Measurements from ENCODE around the gene ARFGAP1. TPM values are rescaled to one million over a fixed set of nuclear protein-coding genes. Genes with fewer than 3 reads are reported as not detected.
"Not testable (repeated sequence)": the region's sequence is repeated elsewhere in the genome, so short reads cannot be mapped to it uniquely, and the experiment has no call there.

ARFGAP1 gene
- total RNA-seq, 1 experiment from 2014 or later: 127 TPM

DNA sequence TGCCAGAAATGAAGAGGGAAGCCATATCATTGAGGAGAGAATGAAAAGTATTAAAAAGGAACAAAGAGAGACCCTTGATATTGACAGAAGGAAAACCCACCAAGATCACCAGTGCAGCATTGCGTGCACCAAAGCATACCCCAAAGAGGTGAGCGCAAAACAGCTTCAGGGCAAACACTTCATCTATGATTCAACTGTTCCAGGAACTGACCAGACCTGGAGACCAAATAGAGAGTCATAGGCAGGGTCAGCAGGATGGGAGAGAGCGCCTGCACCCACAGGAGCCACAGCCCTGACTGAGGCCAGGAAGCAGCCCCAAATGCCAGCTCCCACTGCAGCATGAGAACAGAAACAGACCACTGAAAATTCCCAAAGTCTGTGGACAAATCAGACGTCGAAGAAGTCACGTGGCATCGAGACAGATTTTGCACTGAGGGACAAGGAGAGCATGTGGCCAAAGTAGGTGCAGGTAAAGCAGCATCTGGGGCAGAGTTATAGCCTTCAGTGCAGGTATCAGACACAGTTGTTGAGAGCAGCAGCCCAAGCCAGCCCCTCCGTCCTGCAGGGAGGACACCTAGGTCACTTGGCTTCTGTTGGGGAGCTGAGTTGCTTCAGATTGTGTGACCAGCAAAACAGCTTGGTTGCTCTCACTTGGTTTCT, 59.3 kb downstream of the ARFGAP1 start:
- no peak for DNase-seq
- Mint-ChIP-seq H3K4me3 (ENCODE audit: low read depth, unreplicated experiment) (no peak overlapping the region), H3K27ac (ENCODE audit: unreplicated experiment) (no peak overlapping the region), H3K4me1 (ENCODE audit: low read depth, unreplicated experiment) (no peaks in the 10 kb centered on the region), H3K36me3 (ENCODE audit: insufficient read depth, unreplicated experiment) (peaks cover 5% of the 10 kb centered on the region), H3K9me3 (ENCODE audit: low read depth, unreplicated experiment) (peaks cover 5% of the 10 kb centered on the region), H3K27me3 (ENCODE audit: unreplicated experiment) (peaks cover 100% of the 10 kb centered on the region)
- TF ChIP-seq CTCF (IDR thresholded peaks at IDR 0.05; ENCODE audit: unreplicated experiment): no peak
- no TSS peak for BruUV-seq (replicated peaks)
- CTCF ChIA-PET: no interaction called here
- intact Hi-C loops (cut with micrococcal nuclease; ENCODE audit: unreplicated experiment): no loop called here

DNA sequence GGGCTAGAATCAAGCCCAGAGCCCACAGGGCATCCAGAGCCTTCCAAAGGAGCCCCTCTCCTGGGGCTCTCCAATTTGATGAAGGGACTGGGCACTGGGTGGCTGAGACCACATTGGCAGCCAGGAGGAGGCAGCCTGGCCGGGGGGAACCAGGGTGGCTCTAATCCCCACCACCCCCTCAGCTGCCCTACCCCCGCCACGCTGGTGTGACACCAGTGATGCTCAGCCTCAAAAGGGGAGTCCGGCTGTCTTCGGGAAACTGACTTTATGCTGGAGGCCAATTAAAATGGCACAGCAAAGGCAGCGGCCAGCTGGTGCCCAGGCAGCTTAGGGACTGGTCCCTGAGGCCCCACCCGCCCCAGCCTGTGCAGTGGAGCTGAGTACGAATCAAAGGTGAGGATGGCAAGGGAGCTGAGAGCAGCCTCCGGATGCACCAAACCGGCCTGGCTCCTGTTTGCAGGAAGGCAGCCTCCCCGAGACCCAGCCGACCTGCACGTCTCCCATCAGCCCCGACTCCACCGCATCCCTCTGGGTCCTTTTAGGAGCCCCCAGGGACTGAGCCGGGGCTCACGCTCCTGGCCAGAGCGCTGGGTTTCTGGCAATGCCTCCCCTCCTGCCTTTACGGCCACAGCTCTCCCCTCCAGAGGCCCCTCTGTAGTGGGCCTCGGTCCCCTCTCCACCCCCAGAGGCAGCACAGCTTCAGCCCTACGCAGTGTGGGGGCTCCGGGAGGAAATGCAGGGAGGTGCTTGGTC, 60.1 kb downstream of the ARFGAP1 start:
- BruUV-seq (replicated peaks): no TSS peak

GRCh38 chr20:63333241-63333836, 60.7 kb downstream of the ARFGAP1 start:
- H3K27ac Mint-ChIP-seq (ENCODE audit: unreplicated experiment): no peak overlapping the region
- H3K27me3 Mint-ChIP-seq (ENCODE audit: unreplicated experiment): peaks cover 100% of the 10 kb centered on the region
- DNase-seq: no peak
- TF ChIP-seq CTCF (IDR thresholded peaks at IDR 0.05; ENCODE audit: unreplicated experiment): no peak
- peaks cover 5% of the 10 kb centered on the region for H3K9me3 Mint-ChIP-seq (ENCODE audit: low read depth, unreplicated experiment)
- BruUV-seq (replicated peaks): no TSS peak
- H3K4me1 Mint-ChIP-seq (ENCODE audit: low read depth, unreplicated experiment): no peaks in the 10 kb centered on the region
- intact Hi-C loops (cut with micrococcal nuclease; ENCODE audit: unreplicated experiment): no loop called here
- H3K4me3 Mint-ChIP-seq (ENCODE audit: low read depth, unreplicated experiment): no peak overlapping the region
- CTCF ChIA-PET: interaction anchor here (0.6 kb wide), 1 partner anchor 33 kb away, joined by 3 read pairs; no protein-coding TSS in a partner anchor
- H3K36me3 Mint-ChIP-seq (ENCODE audit: insufficient read depth, unreplicated experiment): peaks cover 5% of the 10 kb centered on the region

More for the DNA sequence above, 60.1 kb downstream of the ARFGAP1 start:
- intact Hi-C loops (cut with micrococcal nuclease; ENCODE audit: unreplicated experiment): no loop called here
- Mint-ChIP-seq H3K27ac (ENCODE audit: unreplicated experiment) (no peak overlapping the region), H3K4me3 (ENCODE audit: low read depth, unreplicated experiment) (no peak overlapping the region), H3K36me3 (ENCODE audit: insufficient read depth, unreplicated experiment) (peaks cover 5% of the 10 kb centered on the region), H3K27me3 (ENCODE audit: unreplicated experiment) (peaks cover 100% of the 10 kb centered on the region), H3K4me1 (ENCODE audit: low read depth, unreplicated experiment) (no peaks in the 10 kb centered on the region), H3K9me3 (ENCODE audit: low read depth, unreplicated experiment) (peaks cover 5% of the 10 kb centered on the region)
- TF ChIP-seq CTCF (IDR thresholded peaks at IDR 0.05; ENCODE audit: unreplicated experiment): no peak
- CTCF ChIA-PET: no interaction called here
- no peak for DNase-seq

DNA sequence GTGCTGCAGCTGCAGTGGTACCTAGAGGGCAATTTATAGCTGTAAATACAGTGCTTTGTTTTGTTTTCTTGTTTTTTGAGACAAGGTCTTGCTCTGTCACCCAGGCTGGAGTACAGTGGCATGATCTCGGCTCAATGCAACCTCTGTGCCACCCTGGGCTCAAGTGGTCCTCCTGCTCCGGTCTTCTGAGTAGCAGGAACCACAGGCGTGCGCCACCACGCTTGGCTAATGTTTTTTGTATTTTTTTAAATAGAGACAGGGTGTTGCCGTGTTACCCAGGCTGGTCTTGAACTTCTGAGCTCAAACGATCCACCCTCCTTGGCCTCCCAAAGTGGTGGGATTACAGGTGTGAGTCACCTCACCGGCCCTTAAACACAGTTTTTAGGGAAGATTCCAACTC, 61.7 kb downstream of the ARFGAP1 start:
- intact Hi-C loops (cut with micrococcal nuclease; ENCODE audit: unreplicated experiment): no loop called here
- Mint-ChIP-seq H3K27me3 (ENCODE audit: unreplicated experiment) (peaks cover 100% of the 10 kb centered on the region), H3K4me1 (ENCODE audit: low read depth, unreplicated experiment) (no peaks in the 10 kb centered on the region), H3K9me3 (ENCODE audit: low read depth, unreplicated experiment) (peaks cover 5% of the 10 kb centered on the region), H3K27ac (ENCODE audit: unreplicated experiment) (no peak overlapping the region), H3K36me3 (ENCODE audit: insufficient read depth, unreplicated experiment) (peaks cover 10% of the 10 kb centered on the region), H3K4me3 (ENCODE audit: low read depth, unreplicated experiment) (no peak overlapping the region)
- BruUV-seq (replicated peaks): no TSS peak
- CTCF ChIA-PET: no interaction called here
- DNase-seq: no peak
- TF ChIP-seq CTCF (IDR thresholded peaks at IDR 0.05; ENCODE audit: unreplicated experiment): no peak

- Mint-ChIP-seq H3K27me3 (ENCODE audit: unreplicated experiment) (peaks cover 95% of the 10 kb centered on the region), H3K36me3 (ENCODE audit: insufficient read depth, unreplicated experiment) (peaks cover 10% of the 10 kb centered on the region)
- intact Hi-C loops (cut with micrococcal nuclease; ENCODE audit: unreplicated experiment); DNase-seq; H3K9me3 Mint-ChIP-seq (ENCODE audit: low read depth, unreplicated experiment); BruUV-seq (replicated peaks); CTCF ChIA-PET; H3K4me3 Mint-ChIP-seq (ENCODE audit: low read depth, unreplicated experiment); H3K4me1 Mint-ChIP-seq (ENCODE audit: low read depth, unreplicated experiment); H3K27ac Mint-ChIP-seq (ENCODE audit: unreplicated experiment): not testable (repeated sequence)
These were observed 62.4 kb downstream of the ARFGAP1 start for GRCh38 chr20:63335060-63335459.

Data from Calu3 (cell line).